ENCODE results near the gene SLIT3.

DNA sequence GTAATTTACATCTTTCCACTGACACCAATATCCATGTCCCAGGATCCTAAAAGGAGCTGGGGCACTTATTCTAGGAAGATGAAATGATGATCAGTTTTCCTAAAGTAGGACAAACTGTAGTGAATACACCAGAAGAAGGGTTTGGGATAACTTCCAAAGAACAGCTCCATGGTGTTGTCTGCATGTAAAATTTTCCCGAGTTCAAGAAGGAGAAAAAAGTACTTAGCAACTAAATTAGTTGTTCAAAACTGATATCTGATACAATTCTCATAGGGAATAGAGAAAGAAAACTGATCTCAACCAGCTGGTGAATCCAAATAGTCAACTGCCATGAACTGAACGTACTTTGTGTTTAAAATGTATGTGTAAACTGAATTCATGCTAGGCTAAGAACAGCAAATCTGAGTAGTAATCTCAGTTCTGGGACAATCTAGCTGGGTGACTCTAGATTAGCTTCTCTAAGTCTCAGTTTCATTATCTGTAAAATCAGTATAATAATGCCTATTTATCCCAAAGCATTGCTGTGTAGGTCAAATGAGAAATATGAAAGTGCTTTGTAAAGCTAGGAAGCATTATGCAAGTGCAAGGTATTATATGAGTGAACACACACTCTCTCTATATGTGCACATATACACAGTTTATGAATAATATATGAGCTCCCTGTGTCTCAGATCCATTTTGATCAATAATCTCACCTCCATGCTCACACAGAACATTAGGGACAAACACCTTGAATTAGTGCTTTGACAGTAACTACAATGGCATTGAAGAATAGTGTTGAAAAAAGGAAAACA is 357.7 kb downstream of the SLIT3 start:
- TF ChIP-seq CTCF (IDR thresholded peaks at IDR 0.05; ENCODE audit: poor library complexity) (no peak), EZH2 (IDR thresholded peaks at IDR 0.05; ENCODE audit: borderline replicate concordance) (no peak)
